Mucosa of rectum (tissue), 2 donors: ENCODE measurements around the gene NTRK2.

Experiments used
- H3K27ac ChIP-seq, 2 donors: one replicate each; pipeline ENCODE4 v1.7.0; 2013; ENCODE audit warnings: inconsistent platforms in 2 of 2, low read depth in 2 of 2, low read length in 2 of 2
- H3K27me3 ChIP-seq, 2 donors: one replicate each; pipeline ENCODE4 v1.7.0; 2013; ENCODE audit warnings: low read length in 2 of 2; ENCODE audit not compliant: control insufficient read depth in 2 of 2, insufficient read depth in 2 of 2
- H3K36me3 ChIP-seq, 2 donors: one replicate each; pipeline ENCODE4 v1.7.0; 2013; ENCODE audit warnings: low read length in 2 of 2; ENCODE audit not compliant: control insufficient read depth in 2 of 2, insufficient read depth in 2 of 2
- H3K4me1 ChIP-seq, 2 donors: one replicate each; pipeline ENCODE4 v1.7.0; 2013; ENCODE audit warnings: low read length in 2 of 2, mild to moderate bottlenecking in 1 of 2; ENCODE audit not compliant: control insufficient read depth in 2 of 2, insufficient read depth in 2 of 2
- H3K4me3 ChIP-seq, 2 donors: one replicate each; pipeline ENCODE4 v1.7.0; 2013; ENCODE audit warnings: low read length in 2 of 2
- H3K9ac ChIP-seq, 2 donors: one replicate each; pipeline ENCODE4 v1.7.0; 2013; ENCODE audit warnings: low read length in 2 of 2, low read depth in 1 of 2, mild to moderate bottlenecking in 1 of 2
- H3K9me3 ChIP-seq, 2 donors: one replicate each; pipeline ENCODE4 v1.7.0; 2013; ENCODE audit warnings: low read length in 2 of 2; ENCODE audit not compliant: control insufficient read depth in 2 of 2
- donor health status: healthy.
- donor health status: Normal muscosa, but diverticular disease.

The NTRK2 gene

DNA sequence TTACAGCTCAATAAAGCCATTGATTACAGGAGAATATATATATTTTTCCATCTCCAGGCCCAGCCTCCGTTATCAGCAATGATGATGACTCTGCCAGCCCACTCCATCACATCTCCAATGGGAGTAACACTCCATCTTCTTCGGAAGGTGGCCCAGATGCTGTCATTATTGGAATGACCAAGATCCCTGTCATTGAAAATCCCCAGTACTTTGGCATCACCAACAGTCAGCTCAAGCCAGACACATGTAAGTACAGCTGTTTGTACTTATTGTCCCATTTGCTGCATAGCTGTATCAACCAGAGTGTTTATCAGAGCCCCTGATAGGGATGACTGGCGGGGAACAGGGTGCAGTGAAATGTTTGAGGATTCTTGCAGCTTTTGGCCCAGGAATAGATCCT, 197.7 kb downstream of the NTRK2 start:
- H3K9ac ChIP-seq: no peak overlapping the region
- H3K4me3 ChIP-seq: no peak overlapping the region
- no peaks in the 10 kb centered on the region for H3K36me3 ChIP-seq
- H3K4me1 ChIP-seq: no peaks in the 10 kb centered on the region
- H3K27ac ChIP-seq: no peak overlapping the region
- no peaks in the 10 kb centered on the region for H3K27me3 ChIP-seq
- no peaks in the 10 kb centered on the region for H3K9me3 ChIP-seq

DNA sequence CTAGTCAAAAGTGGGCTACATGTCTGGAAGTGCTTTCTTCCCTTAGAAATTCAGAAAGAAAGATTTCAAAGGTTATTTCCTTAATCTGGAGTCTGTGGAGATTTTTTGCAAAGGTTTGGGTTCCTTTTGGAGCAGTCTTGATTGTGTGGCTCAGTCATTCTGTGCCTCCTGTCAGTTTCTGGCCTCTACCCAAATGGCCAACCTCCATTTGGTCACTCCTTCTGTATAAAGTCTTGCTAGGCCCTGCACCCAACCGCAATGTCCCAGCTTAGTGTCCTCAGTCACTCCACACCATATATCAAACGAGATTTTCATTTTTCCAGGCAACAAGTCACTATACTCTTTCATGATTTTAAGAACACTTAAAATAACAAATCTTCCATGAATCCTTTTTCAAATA, 199.6 kb downstream of the NTRK2 start:
- Histone ChIP-seq H3K4me1 (no peaks in the 10 kb centered on the region), H3K9me3 (no peaks in the 10 kb centered on the region), H3K27ac (no peak overlapping the region), H3K36me3 (no peaks in the 10 kb centered on the region), H3K27me3 (no peaks in the 10 kb centered on the region), H3K4me3 (no peak overlapping the region), H3K9ac (no peak overlapping the region)

DNA sequence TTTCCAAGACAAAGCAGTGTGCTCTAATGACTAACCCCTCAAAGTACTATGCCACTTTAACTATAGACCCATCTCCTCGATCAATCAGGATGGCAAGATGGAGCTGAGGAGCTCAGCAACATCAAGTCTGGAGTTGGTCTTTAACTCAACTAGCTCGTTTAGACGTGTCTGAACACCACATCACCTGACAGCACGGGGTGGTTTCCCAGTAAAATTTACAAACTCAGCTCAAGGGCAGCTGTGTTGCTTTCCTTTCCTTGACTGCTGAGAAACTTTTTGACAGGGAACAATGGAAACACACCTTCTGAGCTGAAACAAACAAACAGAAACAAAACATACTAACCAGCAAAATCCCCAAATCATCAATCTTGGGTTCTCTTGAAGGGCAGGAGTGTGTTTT, 202.5 kb downstream of the NTRK2 start:
- H3K9ac ChIP-seq: no peak overlapping the region
- H3K27me3 ChIP-seq: no peaks in the 10 kb centered on the region
- H3K27ac ChIP-seq: no peak overlapping the region
- no peaks in the 10 kb centered on the region for H3K9me3 ChIP-seq
- no peak overlapping the region for H3K4me3 ChIP-seq
- H3K36me3 ChIP-seq: no peaks in the 10 kb centered on the region
- no peaks in the 10 kb centered on the region for H3K4me1 ChIP-seq

DNA sequence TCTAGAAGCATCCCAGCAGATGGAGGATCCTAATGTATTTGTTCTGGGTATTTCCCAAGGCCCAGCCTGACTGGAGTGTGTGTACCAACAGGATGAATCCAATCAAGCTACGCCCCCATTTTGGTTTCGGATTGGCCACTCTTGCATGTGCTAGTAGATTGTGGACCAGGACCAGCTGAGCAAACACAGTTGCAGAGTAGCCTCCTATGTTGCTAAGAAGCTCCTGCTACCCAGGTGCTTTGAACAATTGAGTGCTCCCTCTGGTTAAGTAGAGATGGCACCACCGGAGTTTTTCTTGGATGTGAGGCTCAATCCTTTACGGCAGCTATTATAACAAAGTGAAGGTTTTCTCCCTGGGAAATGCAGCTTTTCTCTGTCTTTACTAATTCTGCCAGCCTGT, 204.5 kb downstream of the NTRK2 start:
- Histone ChIP-seq H3K9ac (no peak overlapping the region), H3K36me3 (no peaks in the 10 kb centered on the region)

DNA sequence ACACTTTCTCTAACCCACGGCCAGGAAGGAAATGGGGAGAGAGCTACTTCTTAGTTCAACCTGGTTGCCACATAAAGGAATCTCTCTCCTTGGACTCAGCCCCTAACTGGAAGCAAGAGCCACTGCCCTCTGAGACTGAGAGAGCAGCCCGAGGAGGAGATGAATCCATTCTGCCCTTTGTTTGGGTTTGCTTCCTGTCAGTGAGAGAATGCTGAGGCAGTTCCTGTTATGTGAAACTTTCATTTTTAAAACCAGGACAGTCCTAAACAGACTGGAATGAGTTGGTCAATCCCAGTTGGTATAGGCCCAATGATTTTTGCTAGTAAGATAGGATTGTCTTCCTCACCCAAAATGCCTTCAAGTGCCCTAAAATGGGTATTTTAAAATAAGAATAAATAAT, 205.1 kb downstream of the NTRK2 start:
- no peak overlapping the region for H3K27ac ChIP-seq
- no peaks in the 10 kb centered on the region for H3K9me3 ChIP-seq
- H3K9ac ChIP-seq: no peak overlapping the region
- H3K4me1 ChIP-seq: no peaks in the 10 kb centered on the region
- H3K4me3 ChIP-seq: no peak overlapping the region
- no peaks in the 10 kb centered on the region for H3K36me3 ChIP-seq
- no peaks in the 10 kb centered on the region for H3K27me3 ChIP-seq

More for the DNA sequence above, 204.5 kb downstream of the NTRK2 start:
- no peaks in the 10 kb centered on the region for H3K27me3 ChIP-seq
- no peaks in the 10 kb centered on the region for H3K9me3 ChIP-seq
- no peak overlapping the region for H3K27ac ChIP-seq
- H3K4me1 ChIP-seq: no peaks in the 10 kb centered on the region
- H3K4me3 ChIP-seq: no peak overlapping the region

DNA sequence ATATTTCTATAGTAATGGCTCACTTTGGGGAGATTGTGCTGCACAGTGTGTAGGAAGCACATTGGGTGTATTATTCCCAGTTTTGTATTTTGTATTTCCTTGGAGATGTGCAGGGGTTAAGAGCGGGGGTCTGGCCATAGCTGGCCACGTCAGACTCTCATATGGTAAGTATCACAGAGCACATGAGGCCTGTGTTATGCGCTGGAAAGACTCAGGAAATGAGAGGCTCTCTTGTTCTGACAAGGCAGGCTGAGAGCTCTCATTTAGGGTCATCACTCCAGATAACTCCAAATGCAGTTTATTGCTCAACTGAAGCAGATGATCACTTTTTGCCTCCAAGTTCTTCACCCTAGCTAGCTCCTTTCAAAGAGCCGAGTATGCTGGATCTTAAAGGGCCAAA, 205.7 kb downstream of the NTRK2 start:
- H3K27ac ChIP-seq: no peak overlapping the region
- H3K9ac ChIP-seq: no peak overlapping the region
- H3K4me3 ChIP-seq: no peak overlapping the region
- no peaks in the 10 kb centered on the region for H3K9me3 ChIP-seq
- H3K27me3 ChIP-seq: no peaks in the 10 kb centered on the region
- no peaks in the 10 kb centered on the region for H3K4me1 ChIP-seq
- H3K36me3 ChIP-seq: no peaks in the 10 kb centered on the region

DNA sequence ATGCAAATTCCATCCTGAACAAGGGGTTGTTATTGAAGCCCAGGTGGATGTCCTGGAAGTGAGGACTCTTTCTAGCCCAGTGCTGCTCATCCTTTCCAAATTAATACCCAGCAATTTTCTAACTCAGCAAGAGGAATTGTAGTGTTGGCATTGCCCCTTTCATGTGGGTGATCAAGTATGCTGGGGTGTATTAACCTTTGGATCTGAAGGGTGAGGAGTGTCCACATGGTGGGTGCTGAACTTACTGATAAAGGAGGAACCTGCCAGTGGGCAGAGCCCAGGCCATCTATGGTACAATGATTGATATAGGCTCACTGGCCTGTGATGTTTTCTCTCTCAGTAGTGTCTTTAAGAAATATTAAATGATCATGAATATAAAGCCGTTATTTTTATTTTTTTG, 210.1 kb downstream of the NTRK2 start:
- Histone ChIP-seq H3K36me3 (no peaks in the 10 kb centered on the region), H3K27ac (no peak overlapping the region), H3K4me3 (no peak overlapping the region), H3K27me3 (no peaks in the 10 kb centered on the region), H3K4me1 (no peaks in the 10 kb centered on the region), H3K9me3 (no peaks in the 10 kb centered on the region), H3K9ac (no peak overlapping the region)

DNA sequence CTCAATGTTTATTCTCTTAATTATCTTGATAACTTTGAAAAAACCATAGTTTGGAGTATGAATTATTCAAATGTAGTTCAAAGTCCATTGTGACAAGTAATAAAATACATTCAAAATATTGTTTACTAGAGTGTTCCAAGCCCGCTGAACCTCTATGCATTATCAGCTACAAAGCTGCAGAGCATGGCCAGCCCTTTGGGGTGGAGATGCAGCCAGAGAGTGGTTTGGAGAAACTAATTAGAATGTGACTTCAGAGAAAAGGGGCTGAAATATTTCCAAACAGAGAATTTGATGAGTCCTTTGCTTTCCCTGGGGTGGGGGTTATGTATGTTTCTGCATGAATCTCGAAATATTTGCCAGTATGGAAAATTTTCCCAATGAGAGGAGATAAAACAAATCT, 211.3 kb downstream of the NTRK2 start:
- no peak overlapping the region for H3K4me3 ChIP-seq
- no peaks in the 10 kb centered on the region for H3K4me1 ChIP-seq
- H3K9ac ChIP-seq: no peak overlapping the region
- no peaks in the 10 kb centered on the region for H3K36me3 ChIP-seq
- H3K9me3 ChIP-seq: no peaks in the 10 kb centered on the region
- H3K27me3 ChIP-seq: no peaks in the 10 kb centered on the region
- no peak overlapping the region for H3K27ac ChIP-seq

DNA sequence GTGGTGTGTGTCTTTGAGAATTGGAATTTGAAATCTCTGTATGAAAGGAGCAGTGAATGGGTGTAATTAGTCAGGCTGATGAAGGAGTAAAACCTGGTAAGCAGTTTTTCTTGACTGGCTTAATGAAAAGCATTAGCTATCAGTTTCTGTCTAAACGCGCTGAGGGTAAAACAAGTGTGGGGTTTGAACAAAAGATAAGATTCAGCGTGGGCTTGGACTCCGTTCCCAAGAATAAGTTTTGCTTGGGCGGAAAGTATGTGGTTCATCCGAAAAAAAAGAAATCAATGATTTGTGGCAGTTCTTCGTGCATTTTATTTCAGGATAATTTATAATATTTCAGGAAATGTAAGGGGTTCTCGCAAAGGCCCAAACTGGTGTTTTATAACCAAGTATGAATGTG, 217.3 kb downstream of the NTRK2 start:
- peaks cover 0 to 2% of the 10 kb centered on the region in 2 donors for H3K4me1 ChIP-seq
- H3K27me3 ChIP-seq: no peaks in the 10 kb centered on the region
- H3K36me3 ChIP-seq: no peaks in the 10 kb centered on the region
- no peak overlapping the region for H3K4me3 ChIP-seq
- H3K27ac ChIP-seq: no peak overlapping the region
- no peaks in the 10 kb centered on the region for H3K9me3 ChIP-seq
- no peak overlapping the region for H3K9ac ChIP-seq

DNA sequence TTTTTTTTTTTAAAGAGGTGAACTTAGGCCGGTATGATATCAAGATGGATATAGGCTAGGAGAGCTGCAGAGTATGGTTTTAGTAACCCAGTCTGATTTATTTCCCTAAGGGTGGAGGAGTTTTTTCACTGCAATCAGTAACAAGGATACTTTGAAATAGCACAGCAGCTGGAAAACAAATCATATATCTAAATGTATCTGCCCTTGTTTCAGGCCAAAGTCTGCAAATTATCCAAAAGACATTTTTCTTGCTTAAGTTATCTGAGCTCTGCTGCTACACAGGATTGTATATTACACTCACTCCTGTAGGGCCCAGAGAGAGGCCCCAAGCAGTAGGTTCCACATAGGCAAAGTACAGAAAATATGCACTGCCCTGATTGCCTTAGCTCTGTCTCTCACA, 222.4 kb downstream of the NTRK2 start:
- no peak overlapping the region for H3K9ac ChIP-seq
- no peak overlapping the region for H3K4me3 ChIP-seq
- H3K36me3 ChIP-seq: no peaks in the 10 kb centered on the region
- no peaks in the 10 kb centered on the region for H3K9me3 ChIP-seq
- H3K27me3 ChIP-seq: no peaks in the 10 kb centered on the region
- H3K4me1 ChIP-seq: peaks cover 0 to 22% of the 10 kb centered on the region in 2 donors
- H3K27ac ChIP-seq: no peak overlapping the region

DNA sequence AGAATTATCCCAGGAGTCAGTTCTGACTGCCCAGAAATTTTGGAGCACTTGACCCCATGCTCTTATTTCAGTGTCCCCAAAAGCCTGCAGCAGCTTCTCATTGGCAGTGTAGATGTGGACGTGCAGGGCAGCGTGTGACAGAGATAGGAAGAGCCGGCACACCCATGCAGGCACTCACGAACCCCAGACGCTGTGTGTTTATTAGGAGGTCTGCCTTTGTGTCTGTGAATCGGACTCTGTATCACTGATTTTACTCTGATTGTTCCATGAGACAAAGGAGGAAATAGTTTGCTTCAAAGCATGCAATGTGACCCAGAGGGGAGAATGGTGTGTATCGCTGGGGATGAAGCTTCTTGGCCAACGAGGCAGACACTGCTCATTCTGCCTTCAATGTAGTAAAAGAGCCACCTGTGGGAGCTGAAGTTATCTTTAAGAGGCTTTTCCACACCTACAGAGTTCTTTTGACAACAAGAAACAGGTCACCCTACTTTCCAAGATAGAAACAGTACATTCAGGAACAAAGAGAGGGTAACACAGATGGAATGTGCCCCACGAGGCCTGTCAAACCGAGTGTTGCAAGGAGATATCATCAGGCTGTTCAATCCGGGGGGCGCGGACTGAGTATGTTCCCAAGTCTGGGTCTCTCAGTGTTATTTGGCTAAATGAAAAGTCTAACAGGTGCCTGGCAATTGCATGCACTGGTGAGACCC, 224.0 kb downstream of the NTRK2 start:
- H3K27ac ChIP-seq: no peak overlapping the region
- no peaks in the 10 kb centered on the region for H3K9me3 ChIP-seq
- H3K27me3 ChIP-seq: no peaks in the 10 kb centered on the region
- no peaks in the 10 kb centered on the region for H3K36me3 ChIP-seq
- no peak overlapping the region for H3K9ac ChIP-seq
- no peak overlapping the region for H3K4me3 ChIP-seq
- H3K4me1 ChIP-seq: peaks cover 0 to 22% of the 10 kb centered on the region in 2 donors
